ENCODE results near the gene SLC35B1.

Gene SLC35B1, protein sequence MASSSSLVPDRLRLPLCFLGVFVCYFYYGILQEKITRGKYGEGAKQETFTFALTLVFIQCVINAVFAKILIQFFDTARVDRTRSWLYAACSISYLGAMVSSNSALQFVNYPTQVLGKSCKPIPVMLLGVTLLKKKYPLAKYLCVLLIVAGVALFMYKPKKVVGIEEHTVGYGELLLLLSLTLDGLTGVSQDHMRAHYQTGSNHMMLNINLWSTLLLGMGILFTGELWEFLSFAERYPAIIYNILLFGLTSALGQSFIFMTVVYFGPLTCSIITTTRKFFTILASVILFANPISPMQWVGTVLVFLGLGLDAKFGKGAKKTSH

DNA sequence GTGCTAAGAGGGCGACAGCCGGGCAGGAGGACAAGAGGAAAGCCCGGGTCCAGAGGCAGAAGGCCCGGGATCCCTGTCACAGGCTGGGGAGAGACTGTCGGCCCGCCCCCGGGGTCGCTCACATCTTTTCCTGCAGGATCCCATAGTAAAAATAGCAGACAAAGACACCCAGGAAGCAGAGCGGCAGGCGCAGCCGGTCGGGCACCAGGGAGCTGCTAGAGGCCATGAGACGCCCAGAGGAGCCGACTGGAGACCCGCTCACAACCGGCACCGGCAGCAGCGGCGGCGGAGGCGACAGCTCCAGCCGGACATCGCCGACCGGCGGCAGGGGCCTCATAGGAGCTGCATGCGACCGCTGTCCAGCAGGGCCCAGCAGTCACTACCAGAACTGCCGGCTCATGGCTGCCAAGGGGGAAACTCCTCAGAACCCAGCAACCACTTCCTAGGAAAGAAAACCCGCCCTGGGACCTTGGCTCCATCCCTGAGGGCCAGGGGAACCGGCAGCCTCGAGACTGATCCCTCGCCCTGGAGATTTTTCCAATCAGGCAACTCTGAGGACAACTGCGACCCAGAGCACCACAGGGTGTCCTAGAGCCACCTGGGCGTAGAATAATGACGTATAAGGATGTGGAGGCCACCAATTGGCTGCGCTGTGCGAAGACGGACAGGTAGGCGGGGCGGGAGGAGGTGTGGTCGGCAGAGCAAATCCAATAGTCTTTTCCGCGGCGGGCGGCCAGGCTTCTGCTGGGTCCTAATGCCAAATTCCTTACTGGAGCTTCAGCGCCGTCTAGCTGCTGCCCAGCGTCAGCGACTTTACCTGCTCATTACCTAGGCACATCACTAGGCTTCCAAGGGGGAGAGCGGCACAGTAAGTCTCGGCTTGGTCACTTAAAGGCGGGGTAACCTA, at the start of gene SLC35B1:
SLC35B1 (minus strand) TSS at position 357 of the 907 bp plus-strand sequence; CDS start at position 226, 131 bp downstream.
- peak; percentile 95 for DNase-seq

DNA sequence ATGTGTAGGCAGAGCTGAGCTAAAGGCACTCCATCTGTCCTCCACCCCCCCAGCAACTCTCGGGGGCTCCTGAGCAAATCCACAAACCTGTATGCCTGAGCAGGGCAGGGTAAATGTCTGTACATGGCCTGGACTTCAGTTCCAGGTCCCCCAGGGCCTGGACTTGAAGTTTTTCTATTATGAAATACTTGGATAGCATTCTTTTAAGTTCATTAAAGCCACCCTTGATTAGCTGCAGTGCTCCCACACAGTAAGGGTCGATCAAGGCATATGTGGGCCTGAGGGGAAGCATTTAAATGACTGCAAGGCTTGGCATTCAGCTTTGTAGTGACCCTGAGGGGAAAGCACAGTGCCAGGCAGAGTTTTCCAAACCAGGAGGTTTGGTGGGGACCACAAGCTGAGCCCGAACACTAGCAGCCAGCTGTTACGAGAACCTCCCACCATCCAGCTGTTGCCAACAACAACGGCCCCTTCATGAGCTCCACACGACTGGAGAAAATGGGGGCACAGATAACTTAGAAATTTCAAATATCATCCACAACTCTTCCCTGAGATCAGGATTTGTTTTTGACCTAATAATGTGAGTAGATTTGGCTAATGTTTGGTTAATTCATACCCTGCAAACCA, 49.5 kb upstream of the SLC35B1 start:
- DNase-seq, result no peak

DNA sequence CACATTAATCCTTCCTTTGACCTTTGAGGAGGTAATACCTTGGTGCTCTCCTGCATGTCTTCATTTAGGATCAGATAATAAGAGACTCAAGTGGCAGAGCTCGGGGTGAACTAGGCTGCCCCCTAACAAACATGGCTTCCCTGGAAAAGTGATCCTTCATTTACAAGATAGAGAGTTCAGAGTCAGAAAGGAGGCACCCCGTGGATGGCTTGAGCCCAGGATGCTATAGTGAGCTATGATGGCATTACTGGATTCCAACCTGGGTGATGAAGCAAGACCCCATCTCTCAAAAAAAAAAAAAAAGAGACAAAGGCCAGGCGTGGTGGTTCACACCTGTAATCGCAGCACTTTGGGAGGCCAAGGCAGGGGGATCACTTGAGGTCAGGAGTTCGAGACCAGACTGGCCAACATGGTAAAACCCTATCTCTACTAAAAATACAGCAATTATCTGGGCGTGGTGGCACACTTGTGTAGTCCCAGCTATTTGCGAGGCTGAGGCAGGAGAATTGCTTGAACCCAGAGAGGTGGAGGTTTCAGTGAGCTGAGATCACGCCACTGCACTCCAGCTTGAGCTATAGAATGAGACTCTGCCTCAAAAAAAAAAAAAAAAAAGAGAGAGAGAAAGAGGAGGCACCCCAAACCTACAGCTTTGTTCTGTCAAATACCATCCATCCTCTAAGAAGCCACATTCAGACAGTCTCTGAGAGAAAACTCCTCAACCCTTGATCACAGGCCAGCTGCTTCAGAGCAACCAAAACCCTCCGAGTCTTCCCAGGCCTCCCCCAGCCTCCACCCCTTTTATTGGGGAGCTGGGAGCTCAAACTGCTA, 48.8 kb upstream of the SLC35B1 start:
- DNase-seq, result no peak

DNA sequence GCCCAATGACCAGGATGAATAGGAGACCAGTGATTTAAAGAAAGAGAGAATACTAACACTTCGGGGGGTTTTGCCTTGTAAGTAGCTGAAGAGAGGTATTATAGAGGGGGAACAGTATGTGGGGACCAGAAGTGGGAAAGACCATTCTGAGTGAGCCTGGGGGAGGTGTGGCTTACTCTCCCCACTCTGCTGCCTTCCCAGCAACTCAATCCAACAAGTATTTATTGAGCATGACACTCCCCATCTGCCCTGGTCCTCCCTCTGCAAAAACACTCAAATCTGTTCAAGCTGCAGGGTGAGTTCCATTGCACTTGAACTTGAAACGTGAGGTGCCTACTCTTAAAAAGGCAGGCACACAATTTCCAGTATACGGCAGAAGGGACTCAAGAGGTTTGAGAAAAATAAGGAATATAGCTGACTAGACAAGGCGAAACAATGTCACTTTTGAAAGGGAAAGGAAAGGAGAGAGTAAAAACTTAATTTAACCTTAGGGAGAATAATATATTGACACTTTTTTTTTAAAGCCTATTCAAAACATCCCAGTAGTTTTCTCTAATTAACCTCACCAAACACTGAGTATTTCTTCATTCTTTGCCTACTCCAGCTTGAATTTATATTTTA, 48.0 kb upstream of the SLC35B1 start:
- no peak for DNase-seq

DNA sequence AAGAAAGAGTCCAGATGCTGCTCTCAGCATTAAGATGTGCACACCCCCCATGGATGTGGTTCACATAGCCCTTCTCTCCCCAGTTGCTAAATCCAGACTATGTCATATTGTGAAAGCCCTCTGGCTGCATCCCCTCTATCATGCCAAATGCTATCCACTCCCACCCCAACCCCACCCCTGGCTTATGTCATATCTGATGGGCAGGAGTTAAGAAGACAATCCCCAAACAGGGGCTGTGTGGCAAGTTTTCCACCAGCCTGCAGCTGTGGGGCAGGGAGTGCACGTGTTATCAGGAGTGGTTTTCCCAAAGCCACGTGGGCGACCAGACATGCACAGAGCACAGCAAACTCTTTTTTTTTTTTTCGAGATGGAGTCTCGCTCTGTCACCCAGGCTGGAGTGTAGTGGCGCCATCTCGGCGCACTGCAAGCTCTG, 46.2 kb upstream of the SLC35B1 start:
- DNase-seq, result no peak

DNA sequence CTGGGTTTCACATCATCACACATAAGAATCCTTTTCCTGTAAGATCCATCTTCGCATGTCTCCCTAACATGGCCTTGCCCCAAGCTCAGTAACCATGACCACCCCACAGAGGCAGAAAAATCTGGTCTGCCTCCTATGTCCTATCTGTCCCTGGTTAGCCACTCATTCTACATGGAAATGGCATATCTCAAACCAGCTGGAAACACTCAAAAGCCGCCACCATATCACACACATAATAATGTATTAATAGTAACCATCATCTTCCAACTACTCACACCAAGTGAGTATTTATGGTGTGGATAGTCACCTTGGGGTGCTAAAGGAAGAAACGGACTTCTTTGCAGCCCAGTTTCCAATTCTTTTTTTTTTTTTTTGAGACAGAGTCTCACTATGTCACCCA, 44.7 kb upstream of the SLC35B1 start:
- DNase-seq, result no peak

DNA sequence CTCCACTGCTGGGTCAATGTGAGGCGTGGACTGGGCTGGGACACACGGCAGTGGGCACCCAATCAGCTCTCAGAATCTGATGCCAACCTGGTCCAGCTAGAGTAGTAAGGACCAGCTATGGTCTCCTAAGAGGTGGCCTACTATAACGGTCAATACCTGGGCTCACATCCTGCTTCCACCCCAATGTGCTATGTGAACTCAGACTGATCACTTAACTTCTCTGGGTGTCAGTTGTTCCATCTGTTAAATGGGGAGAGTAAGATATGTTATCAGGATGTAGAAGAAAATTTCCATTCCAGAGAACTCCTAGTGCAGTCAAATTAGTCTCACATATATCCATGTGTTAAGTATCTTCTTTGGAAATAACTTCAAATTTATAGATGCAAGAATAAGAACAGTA, 42.0 kb upstream of the SLC35B1 start:
- no peak for DNase-seq

DNA sequence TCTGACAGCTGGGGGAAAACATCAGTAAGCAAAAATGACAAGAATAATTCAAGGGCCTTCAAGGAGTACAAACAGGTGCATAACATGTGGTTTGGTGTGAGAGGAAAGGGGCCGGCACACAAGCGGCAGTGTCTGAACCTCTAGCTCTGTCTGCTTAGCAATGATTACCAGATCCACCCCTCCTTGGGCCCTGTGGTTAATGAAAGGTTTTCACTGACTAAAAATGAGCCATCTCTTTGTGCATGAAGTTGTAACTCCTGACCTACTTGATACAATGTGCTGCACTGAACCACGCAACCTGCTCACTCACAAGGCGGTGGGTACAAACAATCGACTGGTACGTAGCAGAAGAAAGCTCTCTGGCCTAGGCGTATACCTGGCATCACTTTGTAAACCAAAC, 41.0 kb upstream of the SLC35B1 start:
- no peak for DNase-seq

DNA sequence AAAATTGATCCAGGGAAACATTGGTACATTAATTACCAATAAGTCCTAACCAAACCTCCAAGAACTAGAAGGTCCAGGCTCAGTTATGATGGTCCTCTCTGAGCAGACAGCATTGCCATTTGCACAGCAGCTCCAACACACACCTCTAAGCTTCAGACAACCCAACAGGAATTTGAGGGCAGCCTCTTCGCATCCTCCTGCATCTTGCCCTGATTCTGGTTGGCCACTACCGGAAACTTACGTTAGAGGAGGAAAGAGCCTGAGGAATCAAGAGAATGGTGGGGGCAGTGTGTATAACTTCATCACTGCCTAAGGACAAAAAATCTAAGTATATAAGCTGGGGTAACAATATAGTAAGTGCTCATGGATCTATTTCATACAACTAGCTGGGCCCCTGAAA, 40.5 kb upstream of the SLC35B1 start:
- no peak for DNase-seq

DNA sequence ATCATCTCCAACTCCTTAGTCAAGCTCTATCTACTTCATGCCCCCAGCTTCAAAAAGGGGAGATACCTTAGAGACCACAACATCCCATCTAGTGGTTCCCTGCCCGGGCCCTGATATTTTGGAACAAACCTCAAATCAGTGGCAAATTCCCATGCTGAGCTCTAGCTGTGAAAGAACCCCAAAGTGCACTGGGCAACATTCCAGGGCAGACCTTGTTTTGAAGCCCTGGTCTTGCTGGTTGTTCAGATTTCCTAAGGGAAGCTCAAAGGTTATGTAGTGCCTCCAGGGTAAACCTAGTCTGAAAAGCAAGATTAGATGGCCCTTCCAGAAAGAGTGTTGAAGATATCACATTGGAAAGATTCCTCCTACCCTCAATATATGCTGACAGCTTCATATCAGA, 39.9 kb upstream of the SLC35B1 start:
- no peak for DNase-seq

DNA sequence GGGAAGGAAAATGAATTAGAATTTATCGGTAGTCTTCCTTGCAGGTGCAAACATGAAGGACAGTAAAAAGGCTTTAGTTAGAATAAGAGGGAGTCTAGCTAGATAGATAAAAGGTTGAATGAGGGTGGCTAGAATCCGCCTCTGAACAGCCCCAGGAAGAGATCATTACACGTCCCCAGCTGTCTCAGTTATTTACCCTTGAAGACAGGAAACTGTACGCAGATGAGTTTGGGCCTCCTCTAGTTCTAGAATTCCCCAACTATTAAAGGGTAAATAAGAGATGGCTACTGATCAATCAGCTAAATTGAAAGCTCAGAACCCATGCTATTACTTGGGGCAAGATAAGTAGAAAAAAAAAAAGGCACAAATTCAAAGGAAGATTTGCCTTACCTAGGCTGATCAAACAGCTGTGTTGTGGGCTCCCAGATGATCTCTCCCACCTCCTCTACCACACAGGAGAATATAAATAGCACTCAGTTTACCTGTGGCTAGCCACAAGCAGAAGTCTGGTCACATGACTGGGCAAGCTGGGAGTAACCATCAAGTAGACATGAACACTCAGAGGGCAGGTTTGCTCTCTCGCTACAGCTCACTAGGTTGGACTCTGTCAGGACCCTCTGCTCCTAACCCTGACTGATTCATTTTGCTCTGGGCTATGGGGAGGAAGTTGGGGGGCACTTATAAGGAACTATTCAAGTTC, 39.2 kb upstream of the SLC35B1 start:
- no peak for DNase-seq

DNA sequence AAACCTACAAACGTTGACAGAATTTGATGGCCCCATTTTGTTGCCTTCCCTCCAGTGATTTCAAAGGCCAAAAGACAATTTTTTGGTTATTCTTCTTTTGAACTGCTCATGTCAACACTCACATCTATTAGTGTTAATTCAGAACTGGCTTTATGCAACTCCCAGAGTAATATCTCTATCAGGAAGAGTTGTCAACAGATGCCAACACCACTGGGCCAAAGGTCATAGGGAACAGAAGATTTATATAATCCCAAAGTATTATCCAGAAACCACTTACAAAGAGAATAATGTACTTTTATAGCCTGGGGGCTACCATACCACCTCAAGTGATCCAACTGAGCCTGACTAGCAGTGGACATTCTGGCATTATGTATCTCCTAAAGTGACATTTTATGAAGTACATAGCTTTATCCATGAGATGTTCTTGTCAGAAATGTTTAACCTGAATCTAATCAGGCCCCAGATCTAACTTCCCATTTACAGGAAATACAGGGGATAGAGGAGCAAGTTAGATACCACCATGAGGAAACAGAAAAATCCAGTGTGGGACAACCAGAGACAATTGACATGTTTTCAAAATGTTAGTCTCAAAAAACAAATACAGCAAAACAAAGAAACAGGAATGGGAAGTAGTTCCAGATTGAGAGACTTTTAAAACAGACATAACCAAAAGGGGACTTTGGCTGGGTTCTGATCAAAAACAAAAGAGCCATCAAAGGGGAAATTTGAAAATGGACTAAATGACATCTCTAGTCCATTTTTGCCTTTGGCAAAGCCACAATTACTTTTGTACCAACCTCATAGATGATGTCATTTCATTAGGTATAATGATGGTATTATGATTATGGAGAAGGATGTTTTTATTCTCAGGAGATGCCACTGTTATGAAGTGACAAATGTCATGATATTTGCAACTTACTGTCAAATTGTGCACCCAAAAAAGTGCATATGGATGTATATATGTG, 37.7 kb upstream of the SLC35B1 start:
- DNase-seq, result no peak

DNA sequence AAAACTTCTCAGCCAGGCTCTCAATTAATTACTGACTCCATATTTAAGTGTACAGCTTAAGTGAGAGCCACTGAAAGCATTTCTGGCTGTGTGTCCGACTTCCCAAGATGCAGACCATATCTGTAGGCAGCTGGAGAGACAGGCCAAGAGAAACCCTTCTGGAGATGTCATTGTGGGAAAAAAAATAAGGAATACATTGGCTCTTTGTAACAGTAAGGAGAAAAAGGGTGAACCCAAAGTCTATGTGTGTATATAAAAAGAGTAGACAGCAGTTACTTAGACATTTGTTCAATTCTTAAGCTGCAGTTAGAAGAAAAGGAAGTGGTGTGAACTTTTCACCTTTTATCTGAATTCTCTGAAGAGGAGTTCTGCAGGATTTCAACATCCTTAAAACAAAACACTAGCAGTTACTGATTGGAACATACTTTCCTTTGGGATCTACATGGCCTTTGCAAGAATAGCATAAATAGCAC, 34.4 kb upstream of the SLC35B1 start:
- DNase-seq, result no peak

DNA sequence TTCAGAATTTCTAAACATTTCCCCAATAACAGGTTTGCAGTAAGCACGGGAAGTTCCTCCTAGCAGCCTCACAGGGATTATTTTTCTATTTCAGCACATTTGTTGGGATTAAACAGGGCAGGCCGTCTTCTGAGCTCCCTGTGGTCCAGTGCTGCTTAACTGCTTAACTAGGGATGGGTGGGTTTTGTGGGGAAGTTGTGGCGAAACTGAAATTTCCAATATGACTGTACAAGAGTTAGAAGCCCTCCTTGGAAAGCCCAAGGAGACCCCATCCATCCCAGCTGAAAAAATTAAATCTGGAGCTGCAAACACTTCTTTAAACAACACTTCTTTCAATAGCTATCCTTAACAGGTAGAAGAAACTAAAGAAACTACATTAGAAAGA, 33.9 kb upstream of the SLC35B1 start:
- DNase-seq, result no peak

DNA sequence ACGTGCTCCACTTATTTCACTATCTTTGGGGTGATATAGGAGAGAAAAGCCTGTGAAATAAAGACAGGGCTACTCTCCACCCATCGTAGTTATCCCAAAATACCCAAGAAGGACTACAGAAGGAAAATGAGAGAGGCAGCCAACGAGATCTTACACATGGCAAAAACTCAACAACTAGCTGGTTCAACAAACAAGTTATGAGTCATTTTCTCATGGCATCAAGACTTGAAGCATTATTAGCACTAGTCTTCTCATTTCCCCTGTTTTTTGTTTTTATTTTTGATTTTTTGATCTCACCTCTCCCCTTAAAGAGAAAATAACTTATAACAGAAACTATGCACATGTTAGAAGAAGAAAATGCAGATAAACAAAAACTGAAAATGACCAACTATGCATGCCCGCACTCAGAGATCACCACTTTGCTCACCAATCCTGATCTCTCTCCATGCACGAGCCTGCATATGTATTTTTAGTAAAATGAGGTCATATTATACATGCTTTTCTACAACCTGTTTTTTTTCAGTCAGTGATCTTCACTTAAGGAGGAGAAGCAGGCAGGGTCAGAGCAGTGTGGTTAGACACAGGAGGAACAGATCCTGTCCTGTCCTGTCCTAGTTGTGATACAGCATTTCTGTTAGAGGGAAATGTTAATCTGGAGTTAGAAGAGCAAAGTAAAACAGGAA, 33.4 kb upstream of the SLC35B1 start:
- no peak for DNase-seq

DNA sequence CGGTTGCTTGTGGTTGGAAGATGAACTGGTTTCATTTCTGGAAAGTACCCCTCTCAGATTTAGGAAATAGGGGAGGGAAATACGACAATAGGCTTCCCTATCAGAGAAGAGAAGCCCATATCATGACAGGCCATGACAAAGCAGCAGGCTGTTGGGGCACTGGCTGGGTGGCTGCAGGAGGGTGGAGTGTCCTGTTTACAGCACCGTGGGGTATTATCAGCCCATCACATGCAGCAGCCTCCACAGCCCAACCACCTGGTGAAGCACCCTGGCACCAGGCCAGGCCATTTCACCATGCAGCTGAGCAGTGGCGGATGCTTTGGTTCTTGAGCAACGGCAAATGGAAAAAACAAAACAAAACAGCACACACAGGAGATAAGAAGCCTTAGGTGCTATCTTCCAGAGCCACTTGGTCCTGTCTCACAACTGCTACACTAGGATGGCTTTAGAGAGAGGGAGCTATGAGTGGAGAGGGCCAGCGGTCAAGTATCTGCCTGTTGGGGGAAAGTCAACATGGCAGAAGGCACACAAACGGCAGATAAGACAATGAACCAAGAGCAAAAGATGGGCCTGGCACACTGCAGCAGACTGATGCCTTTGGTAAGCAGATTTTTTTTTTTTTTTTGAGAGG, 32.0 kb upstream of the SLC35B1 start:
- no peak for DNase-seq

DNA sequence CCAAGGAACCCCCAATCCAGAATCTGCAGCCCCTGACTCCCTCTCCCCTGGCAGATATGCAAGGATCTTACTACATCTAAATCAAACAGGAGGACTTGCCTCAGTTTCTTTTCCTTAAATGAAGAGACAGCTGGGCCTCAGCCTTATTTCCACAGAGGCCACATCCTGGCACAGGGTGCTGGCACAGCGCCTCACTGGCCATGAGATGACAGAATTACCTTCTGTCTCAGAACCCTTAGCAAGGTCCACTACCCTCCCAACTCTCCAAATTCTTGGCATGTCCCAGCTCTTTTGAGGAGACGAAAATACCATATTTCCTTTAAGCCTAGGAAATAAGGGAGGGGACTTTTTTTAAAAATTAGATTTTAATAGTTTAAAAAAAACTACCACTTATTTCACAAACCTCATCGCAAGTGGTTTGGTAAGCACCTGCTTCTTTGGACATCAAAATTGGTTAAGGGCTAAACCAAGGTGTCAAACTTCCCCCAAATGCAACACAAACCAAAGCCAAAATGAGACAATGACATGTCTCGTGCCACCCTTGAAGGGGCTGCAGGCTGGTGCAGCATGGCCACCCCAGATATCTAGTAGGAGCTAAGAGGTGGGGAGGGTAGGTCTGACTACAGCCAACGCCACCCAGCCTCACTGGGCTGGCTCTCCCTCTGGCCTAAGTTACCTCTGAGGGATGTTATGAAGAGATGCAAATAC, 30.8 kb upstream of the SLC35B1 start:
- no peak for DNase-seq
